ENCODE data around the gene BRAP. TPM values are rescaled to one million over a fixed set of nuclear protein-coding genes. Genes with fewer than 3 reads are reported as not detected.
"Not testable (repeated sequence)": the region's sequence is repeated elsewhere in the genome, so short reads cannot be mapped to it uniquely, and the experiment has no call there.

The BRAP gene
- polyA plus RNA-seq, 3 donors, result 7.0 to 14.5 (median 10.2) TPM

DNA sequence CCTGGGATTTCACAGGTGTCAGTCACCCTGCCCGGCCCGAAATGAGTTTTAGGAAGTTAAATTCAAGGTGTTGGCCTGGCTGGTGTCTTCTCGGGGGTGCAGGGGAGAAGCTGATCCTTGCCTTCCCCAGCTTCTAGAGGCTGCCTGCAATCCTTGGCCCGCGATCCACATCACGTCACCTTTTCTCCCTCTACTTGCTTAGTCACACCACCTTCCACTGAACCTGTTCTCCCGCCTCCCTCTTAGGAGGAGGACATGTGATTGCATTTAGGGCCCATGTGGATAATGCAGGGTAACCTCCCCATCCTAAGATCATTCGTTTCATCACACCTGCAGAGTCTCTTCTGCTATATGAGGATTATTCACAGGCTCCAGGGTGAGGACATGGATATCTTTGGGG, 61.2 kb downstream of the BRAP start:
- H3K9me3 ChIP-seq (replicated peaks in 1 of 2; ENCODE audit: control insufficient read depth in 1 of 2, insufficient read depth in 1 of 2, low read length in 2 of 2), result no peaks in the 10 kb centered on the region
- H3K36me3 Mint-ChIP-seq, result no peaks in the 10 kb centered on the region
- H2AFZ ChIP-seq (ENCODE audit: insufficient read depth, low read depth, low read length, poor library complexity, severe bottlenecking), result no peak overlapping the region
- no peak overlapping the region for H3K27ac Mint-ChIP-seq
- no peak for DNase-seq
- no peak overlapping the region for H3K4me3 ChIP-seq (replicated peaks in 1 of 3; ENCODE audit: low read depth in 2 of 3, low read length in 3 of 3)
- no peaks in the 10 kb centered on the region for H3K79me2 ChIP-seq (ENCODE audit: insufficient read depth, low read length)
- intact Hi-C loops (cut with micrococcal nuclease), result no loop called here
- no peaks in the 10 kb centered on the region for H3K36me3 ChIP-seq (replicated peaks in 1 of 2; ENCODE audit: control insufficient read depth in 1 of 2, insufficient read depth in 2 of 2, low read length in 2 of 2)
- no peak overlapping the region for H3K9ac ChIP-seq (ENCODE audit: insufficient read depth, low read length, poor library complexity, severe bottlenecking)
- H3K27me3 Mint-ChIP-seq (ENCODE audit: low read depth in 3 of 3), result peaks cover 0 to 3% (median 0%) of the 10 kb centered on the region in 3 donors
- peaks cover 0 to 2% (median 0%) of the 10 kb centered on the region in 7 donors for H3K9me3 Mint-ChIP-seq
- H3K4me1 ChIP-seq (ENCODE audit: control insufficient read depth in 1 of 2, insufficient read depth in 2 of 2, low read length in 2 of 2), result no peaks in the 10 kb centered on the region
- no CpG with 5 or more reads among the region's 8 CpGs for WGBS (ENCODE audit: insufficient coverage)
- H3K27ac ChIP-seq (ENCODE audit: low read depth in 1 of 2, low read length in 2 of 2), result no peak overlapping the region
- TF ChIP-seq, protein P1, sequence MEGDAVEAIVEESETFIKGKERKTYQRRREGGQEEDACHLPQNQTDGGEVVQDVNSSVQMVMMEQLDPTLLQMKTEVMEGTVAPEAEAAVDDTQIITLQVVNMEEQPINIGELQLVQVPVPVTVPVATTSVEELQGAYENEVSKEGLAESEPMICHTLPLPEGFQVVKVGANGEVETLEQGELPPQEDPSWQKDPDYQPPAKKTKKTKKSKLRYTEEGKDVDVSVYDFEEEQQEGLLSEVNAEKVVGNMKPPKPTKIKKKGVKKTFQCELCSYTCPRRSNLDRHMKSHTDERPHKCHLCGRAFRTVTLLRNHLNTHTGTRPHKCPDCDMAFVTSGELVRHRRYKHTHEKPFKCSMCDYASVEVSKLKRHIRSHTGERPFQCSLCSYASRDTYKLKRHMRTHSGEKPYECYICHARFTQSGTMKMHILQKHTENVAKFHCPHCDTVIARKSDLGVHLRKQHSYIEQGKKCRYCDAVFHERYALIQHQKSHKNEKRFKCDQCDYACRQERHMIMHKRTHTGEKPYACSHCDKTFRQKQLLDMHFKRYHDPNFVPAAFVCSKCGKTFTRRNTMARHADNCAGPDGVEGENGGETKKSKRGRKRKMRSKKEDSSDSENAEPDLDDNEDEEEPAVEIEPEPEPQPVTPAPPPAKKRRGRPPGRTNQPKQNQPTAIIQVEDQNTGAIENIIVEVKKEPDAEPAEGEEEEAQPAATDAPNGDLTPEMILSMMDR (IDR thresholded peaks at IDR 0.05), result no peak
- H4K20me1 ChIP-seq (ENCODE audit: insufficient read depth, low read length), result no peaks in the 10 kb centered on the region
- no peaks in the 10 kb centered on the region for H3K4me1 Mint-ChIP-seq
- H3K4me2 ChIP-seq (replicated peaks; ENCODE audit: extremely low read depth, low read length, poor library complexity, severe bottlenecking), result no peak overlapping the region
- H3K4me3 Mint-ChIP-seq, result no peak overlapping the region
- no peaks in the 10 kb centered on the region for H3K27me3 ChIP-seq (ENCODE audit: control insufficient read depth in 2 of 2, insufficient read depth in 2 of 2, low read length in 2 of 2)

DNA sequence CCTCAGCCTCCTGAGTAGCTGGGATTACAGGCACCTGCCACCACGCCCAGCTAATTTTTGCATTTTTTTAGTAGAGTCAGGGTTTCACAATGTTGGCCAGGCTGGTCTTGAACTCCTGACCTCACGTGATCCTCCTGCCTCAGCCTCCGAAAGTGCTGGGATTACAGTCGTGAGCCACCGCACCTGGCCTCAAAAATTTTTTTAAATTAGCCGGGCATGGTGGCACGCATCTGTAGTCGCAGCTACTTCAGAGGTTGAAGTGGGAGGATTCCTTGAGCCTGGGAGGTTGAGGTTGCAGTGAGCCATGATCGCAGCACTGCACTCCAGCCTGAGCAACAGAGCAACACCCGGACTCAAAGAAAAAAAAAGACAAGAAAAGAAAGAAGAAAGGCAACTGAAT, 67.9 kb downstream of the BRAP start:
- 97% methylated on average over 9 of the region's 10 CpGs for WGBS (ENCODE audit: insufficient coverage)
- intact Hi-C loops (cut with micrococcal nuclease); H3K4me2 ChIP-seq (replicated peaks; ENCODE audit: extremely low read depth, low read length, poor library complexity, severe bottlenecking); H3K27ac Mint-ChIP-seq; H3K27me3 ChIP-seq (ENCODE audit: control insufficient read depth in 2 of 2, insufficient read depth in 2 of 2, low read length in 2 of 2); H3K4me3 ChIP-seq (replicated peaks in 1 of 3; ENCODE audit: low read depth in 2 of 3, low read length in 3 of 3); H3K9me3 Mint-ChIP-seq; H3K9ac ChIP-seq (ENCODE audit: insufficient read depth, low read length, poor library complexity, severe bottlenecking); H3K4me3 Mint-ChIP-seq; H3K27ac ChIP-seq (ENCODE audit: low read depth in 1 of 2, low read length in 2 of 2); H3K9me3 ChIP-seq (replicated peaks in 1 of 2; ENCODE audit: control insufficient read depth in 1 of 2, insufficient read depth in 1 of 2, low read length in 2 of 2); H2AFZ ChIP-seq (ENCODE audit: insufficient read depth, low read depth, low read length, poor library complexity, severe bottlenecking); H3K4me1 Mint-ChIP-seq; H3K4me1 ChIP-seq (ENCODE audit: control insufficient read depth in 1 of 2, insufficient read depth in 2 of 2, low read length in 2 of 2); H4K20me1 ChIP-seq (ENCODE audit: insufficient read depth, low read length); H3K79me2 ChIP-seq (ENCODE audit: insufficient read depth, low read length); DNase-seq; H3K36me3 Mint-ChIP-seq; H3K36me3 ChIP-seq (replicated peaks in 1 of 2; ENCODE audit: control insufficient read depth in 1 of 2, insufficient read depth in 2 of 2, low read length in 2 of 2); H3K27me3 Mint-ChIP-seq (ENCODE audit: low read depth in 3 of 3): not testable (repeated sequence)

Measured in CD14-positive monocyte (primary cell).